Measurements from ENCODE around the gene OR5H14.

GRCh38 chr3:98130421-98130820 is 16.9 kb upstream of the OR5H14 start, which contains the start of gene OR5H1:
- TF ChIP-seq EZH2phosphoT487 (IDR thresholded peaks at IDR 0.05; ENCODE audit: borderline replicate concordance, low read length) = no peak
- TF ChIP-seq CTCF (IDR thresholded peaks at IDR 0.05; ENCODE audit: low read depth, low read length, poor library complexity, severe bottlenecking) = no peak

Data from DOHH2 (cell line).